H1 (cell line): Measurements from ENCODE around the gene KRT3. TPM values are rescaled to one million over a fixed set of nuclear protein-coding genes. Genes with fewer than 3 reads are reported as not detected.

ENCODE experiments used
- ASH2L ChIP-seq: fragments of 200-600, 300-600 bp; sonication (generic); IDR thresholded peaks from one replicate; pipeline ENCODE4 v1.7.1; 2017; ENCODE audit warnings: low read length
- KDM1A ChIP-seq: fragments of 200-600, 300-600 bp; sonication (generic); IDR thresholded peaks from 2 replicates; pipeline ENCODE4 v1.7.1; 2016; ENCODE audit warnings: mild to moderate bottlenecking, low read length, borderline replicate concordance
- MAFK ChIP-seq: IDR thresholded peaks from 2 replicates; pipeline ENCODE4 v1.6.1; 2012; ENCODE audit warnings: low read depth, mild to moderate bottlenecking, improper control_type of control experiment, low read length
- NRF1 ChIP-seq: IDR thresholded peaks from 2 replicates; pipeline ENCODE4 v1.6.1; 2011; ENCODE audit warnings: mild to moderate bottlenecking, low read depth, low read length, improper control_type of control experiment
- SIN3A ChIP-seq, 2 experiments: IDR thresholded peaks in 1 of 2; conservative IDR thresholded peaks in 1 of 2; 2 replicates each; pipeline ENCODE4 v1.6.1; 2011 to 2012; ENCODE audit warnings: low read length in 2 of 2, improper control_type of control experiment in 1 of 2, low read depth in 1 of 2, mild to moderate bottlenecking in 1 of 2
- polyA plus RNA-seq, 7 experiments: library from polyadenylated mRNA; depleted of rRNA in 3 of 7; stranded (reverse) in 5 of 7; unstranded in 2 of 7; fragments of >200 nt in 5 of 7; fragments of 200-250 nt in 2 of 7; gene quantifications; 1 replicate in 5 of 7; 2 replicates in 1 of 7; 4 replicates in 1 of 7; pipeline versions ENCODE4 v1.2.1 to v1.2.3, GENCODE V29; 2011 to 2013; ENCODE audit warnings: missing spikeins in 2 of 7, mixed read lengths in 2 of 7
- total RNA-seq: library from RNA; stranded (reverse); fragmentation: NEBNext Ultra II Directional; extraction: Animal tissue kit (Norgen Biotek cat#: 25700); gene quantifications from 2 replicates; pipeline ENCODE4 v1.2.1, GENCODE V29; 2021

KRT3 gene
- total and polyA plus RNA-seq, 2 of the 8 experiments (the other 6 are each of a cell fraction or from before 2014, with no cell fraction given), result not detected

DNA sequence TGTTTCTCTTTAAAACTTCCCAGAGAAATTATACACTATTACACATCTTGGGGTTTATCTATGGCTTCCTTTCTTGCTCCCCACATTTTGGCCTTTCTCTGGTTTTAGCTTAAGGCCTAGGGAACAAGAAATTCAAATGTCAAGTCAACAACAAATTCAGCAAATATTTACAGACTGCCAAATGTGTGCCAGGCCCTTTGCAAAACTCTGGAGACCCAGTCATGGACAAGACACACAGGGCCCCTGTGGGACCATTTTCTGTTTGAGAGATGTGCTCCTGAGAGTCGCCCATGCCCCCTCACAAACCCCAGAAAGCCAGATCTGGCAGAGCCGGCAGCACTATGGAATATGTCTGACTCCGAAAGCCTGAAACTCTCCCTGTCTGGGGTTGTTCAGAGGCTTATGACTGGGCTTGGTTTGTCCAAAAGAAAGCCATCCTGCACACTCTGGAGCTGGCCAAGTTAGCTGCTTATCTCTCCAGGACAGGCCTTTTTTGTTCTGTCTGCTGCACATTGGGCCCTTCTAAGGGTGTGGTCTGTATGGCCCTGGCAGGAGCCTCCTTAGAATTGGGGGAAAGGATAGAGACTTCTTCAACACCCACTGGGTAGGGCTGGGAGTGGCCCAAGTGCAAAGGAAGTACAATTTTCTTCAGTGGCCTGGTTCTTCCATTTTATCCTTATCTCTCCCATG is 1.1 kb upstream of the KRT3 start (continued):
- TF ChIP-seq SIN3A (conservative IDR thresholded peaks at IDR 0.05 in 1 of 2, IDR thresholded peaks at IDR 0.05 in 1 of 2; ENCODE audit: low read depth in 1 of 2, low read length in 2 of 2) (no peak), NRF1 (no peak), KDM1A (no peak), MAFK (no peak), ASH2L (no peak)
